ENCODE data around the gene RANBP17.
"Not testable (repeated sequence)": the region's sequence is repeated elsewhere in the genome, so short reads cannot be mapped to it uniquely, and the experiment has no call there.

Gene RANBP17

DNA sequence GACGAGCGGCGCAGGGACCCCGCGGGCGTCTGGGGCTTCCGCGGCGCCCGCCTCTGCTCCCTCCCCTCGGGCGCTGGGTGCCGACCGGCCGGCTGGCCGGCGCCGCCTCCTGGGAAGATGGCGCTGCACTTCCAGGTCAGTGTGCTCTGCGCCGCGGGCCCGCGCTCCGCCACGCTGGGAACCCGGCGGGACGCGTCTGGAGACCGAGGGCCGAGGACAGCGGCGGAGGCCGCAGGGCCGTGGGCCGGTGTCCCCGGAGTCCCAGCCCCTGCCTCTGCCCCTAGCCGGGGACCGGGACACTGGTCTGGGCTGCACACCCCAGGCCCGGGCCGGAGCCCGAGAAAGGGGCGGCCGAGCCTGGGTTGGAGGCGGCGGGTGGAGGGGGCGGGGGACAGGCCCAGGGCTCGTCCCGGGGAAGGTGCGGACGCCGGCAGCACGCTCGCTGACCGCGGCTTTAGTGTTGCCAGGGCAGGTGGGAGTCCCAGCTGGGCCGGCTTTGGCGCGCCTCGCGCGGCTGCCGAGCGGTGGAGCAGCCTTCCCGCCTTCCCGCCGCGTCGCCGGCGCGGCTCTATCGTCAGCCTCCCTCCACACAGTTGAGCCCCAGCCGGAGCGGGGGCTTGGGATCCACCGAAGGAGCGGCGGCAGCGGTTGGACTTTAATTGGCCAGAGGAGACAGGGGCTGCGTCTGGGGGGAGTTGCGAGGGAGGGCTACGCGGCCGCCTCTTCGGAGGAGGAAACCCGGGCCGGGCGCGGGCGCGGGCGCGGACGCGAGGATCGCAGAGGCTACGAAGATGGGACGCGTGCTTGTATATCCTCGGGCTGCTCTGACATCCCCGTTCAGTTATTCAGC, at the start of gene RANBP17:
RANBP17 (plus strand) TSS at position 102 of the 850 bp plus-strand sequence.
- DNase-seq: no peak

DNA sequence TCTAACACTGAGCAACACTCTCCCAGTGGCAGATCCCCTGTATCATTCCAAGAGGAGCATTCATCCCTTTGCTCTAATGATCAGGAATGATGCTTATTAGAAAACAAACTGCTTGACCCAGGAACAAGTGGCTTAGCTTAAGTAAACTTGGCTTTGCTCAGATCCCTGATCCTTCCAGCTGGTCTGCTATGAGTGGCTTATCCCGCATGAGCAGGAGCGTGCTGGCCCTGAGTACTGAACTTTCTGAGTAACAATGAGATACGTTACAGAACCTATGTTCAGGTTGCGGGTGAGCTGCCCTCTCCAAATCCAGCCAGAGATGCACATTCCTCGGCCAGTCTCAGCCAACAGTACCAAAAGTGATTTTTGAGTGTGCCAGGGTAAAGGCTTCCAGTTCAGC, 48.6 kb upstream of the RANBP17 start:
- no peak for DNase-seq

DNA sequence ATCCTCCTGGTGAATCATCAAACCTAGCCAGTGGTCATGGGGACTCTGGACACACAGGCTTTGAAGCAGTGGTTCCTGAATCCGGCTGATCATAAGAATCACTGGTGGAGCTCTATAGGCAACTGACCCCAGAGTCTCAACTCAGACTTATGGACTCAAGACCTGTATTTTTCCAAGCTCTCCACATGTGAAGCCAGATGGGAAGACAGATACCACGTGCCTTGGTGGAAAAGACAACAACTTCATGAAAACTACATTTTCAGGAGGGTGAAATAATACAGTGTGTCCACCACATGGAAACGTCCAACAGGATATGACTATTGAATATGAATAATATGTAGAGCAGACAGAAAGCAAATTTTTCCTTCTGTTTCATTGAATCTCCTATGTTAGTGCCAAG, 44.6 kb upstream of the RANBP17 start:
- no peak for DNase-seq

DNA sequence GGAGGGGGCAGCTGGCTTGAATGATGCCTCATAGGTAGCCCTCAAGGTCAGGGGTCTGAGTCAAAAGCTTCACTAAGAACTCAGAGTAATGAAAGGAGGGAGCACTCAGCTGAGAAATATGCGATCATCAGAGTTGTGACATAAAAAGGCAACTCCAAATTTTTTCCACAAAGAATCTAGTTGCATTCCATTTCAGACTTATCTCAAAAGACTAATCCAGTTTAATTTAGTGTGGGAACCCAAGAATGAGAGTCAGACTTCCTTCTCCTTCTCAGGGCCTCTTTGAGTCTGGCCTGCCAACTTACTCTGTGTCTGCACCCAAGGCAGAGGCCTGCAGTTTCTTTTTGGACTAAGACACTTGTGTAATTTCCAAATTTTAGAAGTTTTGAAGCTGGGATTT, 43.6 kb upstream of the RANBP17 start:
- DNase-seq: no peak

DNA sequence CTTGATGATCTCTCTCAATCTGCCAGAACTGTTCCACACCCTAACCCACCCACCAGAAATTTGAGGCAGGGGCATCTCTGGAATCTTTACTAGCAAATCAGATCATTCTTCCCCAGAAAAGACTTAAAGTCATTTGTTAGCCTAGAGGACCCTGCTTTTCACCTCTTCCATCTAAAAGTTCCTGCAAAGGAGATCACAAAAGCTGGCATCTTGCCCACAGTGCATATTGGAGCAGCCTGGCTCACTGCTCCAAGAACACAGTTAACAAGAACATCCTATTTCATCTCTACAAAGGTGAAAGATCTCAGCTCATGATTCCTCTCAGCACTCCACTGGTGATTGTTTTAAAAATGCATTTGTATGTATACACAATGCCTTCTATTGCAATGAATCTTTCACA, 42.0 kb upstream of the RANBP17 start:
- DNase-seq: no peak

DNA sequence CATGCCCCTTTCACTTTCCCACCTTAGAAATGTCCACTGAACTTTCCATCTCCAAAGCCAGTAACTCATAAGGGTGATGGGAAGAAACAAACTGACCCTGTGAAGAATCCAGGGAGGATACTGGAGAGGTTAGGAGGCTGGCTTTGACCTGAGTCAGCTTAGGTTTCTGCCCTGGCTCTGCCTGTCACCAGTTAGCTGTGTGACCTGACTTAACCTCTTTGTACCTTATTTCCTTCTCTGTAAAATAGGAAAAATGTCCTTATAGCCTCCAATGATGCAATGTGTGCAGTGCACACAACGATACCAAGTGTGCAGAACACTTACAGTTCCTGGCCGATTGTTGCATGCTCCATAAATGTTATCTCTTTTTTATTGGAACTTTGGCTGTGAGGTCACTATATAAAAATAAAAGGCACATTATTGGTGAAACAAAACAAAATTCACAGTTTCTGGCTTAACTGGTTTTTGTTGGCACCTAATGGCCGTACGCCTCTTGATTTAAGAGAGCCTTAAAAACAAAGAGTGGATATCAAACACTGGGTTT, 40.5 kb upstream of the RANBP17 start:
- DNase-seq: no peak

DNA sequence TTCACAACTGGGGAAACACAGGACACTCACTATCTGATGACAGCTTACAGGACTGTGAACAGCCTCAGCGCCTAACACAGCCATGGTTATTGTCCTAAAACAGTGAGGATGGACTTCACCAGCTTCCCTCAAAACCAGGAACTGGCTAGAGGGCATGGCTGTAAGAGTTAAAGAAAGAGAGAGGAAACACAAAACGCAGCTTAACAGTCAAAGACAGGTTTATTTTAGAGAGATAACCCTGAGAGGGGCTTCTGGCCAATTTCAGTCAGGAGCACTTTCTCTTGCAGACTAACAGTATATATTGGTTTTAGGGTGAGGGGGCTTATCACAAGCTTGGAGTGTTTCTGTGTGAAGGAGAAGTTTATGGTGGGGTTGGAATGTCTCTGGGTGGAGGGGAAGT, 35.7 kb upstream of the RANBP17 start:
- DNase-seq: no peak

DNA sequence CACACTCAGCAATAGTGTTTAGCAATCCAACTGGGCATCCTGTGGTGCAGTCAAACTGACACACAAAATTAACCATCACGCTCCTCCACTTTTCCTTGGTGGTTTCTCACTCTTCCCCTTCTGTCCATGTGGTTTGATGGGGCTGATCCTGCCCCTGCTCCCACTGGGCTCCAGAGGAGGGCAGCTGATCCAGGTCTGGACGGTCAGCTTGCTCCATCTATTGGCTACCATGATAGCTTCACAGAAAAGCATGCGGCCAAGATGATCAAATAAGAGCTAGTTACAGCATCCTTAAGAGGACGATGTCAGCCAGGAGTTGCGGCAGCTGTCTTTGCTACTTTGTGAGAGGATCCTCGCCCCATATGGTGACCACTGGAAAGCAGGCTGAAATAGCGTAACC, 29.6 kb upstream of the RANBP17 start:
- DNase-seq: no peak

DNA sequence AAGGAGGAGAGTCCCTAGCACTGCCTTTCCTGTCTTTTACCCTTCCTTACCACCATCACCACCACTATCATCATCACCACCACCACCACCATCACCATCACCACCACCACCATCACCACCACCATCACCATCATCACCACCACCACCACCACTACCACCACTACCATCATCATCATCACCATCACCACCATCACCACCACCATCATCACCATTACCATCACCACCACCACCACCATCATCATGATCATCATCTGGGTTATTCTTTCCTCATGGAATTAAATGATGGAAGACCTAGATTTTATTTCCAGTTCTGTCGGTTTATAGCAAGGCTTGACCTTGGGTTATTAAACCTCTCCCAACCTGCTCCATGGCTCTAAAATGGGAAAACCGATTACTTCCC, 27.8 kb upstream of the RANBP17 start:
- DNase-seq: not testable (repeated sequence)

DNA sequence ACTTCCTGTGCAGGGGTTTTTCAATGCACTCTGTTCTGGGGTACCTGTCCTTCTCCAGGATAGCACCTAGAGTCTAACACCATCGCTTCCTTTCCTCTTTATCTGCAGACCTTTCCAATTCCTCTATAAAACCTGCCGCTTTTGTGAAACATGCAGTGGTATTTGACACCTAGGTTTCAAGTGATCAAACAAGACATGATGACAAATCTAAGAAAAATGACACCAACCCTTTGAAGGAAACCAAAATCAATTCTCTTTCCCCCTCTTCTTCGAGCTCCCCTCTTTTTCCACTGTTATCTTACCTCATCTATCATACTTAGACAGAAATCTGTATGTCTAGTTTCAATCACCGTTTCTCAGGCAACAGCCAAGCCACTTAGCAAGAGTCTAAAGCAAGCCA, 25.6 kb upstream of the RANBP17 start:
- DNase-seq: no peak

DNA sequence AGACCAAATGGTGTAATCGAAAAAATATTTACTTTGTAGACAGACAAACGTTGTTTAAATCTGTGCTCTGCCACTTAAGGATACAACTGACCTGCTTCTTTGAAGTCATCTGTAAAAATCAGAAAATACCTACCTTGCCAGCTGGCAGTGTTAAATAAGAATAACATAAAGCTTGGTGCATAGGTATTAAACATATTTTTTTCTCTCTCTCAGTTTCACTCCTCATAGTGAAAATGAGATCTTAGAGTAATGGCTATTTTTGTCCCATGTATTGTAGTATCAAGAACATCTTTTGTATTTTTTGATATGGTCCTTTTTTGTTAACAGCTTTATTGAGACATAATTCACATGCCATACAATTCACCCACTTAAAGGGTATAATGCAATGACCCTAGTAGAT, 17.9 kb upstream of the RANBP17 start:
- no peak for DNase-seq

DNA sequence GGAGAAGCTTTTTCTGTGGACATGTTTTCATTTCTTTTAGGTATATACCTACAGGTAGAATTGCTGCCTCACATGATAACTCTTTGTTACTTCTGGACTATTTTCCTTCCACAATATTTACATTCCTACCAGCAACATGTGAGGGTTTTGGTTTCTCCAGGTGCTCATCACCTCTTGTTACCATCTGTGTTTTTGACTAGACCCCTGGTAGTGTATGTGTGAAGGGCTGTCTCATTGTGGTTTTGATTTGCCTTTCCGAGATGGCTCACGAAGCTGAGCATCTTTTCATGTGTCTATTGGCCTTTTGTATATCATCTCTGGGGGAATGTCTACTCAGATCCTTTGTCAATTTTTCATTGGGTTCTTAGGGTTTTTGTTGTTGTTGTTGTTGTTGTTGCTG, 17.2 kb upstream of the RANBP17 start:
- DNase-seq: no peak

DNA sequence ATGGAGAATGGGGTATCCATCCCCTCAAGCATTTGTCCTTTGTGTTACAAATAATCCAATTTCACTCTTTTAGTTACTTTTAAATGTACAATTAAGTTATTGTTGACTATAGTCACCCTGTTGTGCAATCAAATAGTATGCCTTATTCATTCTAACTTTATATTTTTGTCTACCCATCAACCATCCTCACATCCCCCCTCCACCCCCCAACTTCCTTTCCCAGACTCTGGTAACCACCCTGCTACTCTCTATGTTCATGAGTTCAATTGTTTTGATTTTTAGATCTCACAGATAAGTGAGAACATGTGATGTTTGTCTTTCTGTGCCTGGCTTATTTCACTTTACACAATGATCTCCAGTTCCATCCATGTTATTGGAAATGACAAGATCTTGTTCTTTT, 15.4 kb upstream of the RANBP17 start:
- no peak for DNase-seq

DNA sequence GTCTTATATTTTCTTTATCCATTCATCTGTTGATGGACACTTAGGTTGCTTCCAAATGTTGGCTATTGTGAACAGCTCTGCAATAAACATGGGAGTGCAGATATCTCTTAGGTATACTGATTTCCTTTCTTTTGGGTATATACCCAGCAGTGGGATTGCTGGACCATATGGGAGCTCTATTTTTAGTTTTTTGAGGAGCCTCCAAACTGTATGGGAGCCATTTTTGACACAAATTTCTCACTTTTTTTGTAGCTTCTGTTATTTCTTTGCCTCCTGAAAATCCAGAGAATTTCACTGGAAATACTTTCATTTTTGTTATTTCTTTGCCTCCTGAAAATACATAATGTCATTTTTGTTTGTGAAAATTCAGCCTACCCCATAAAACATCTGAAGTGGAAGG, 15.0 kb upstream of the RANBP17 start:
- no peak for DNase-seq

DNA sequence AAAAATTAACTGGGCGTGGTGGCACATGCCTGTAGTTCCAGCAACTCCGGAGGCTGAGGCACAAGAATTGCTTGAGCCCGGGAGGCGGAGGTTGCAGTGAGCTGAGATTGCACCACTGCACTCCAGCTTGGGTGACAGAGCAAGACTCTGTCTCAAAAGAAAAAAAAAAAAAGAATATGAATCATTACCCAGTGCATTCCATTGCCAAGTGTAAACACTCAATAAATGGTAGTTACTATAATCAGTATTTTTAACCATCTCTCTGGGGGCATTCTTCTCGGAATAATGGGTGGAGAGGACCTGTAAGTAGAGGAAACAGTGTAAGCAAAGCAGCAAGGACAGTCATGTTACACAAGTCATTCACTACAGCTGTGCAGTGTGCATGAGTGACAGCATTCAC, 13.8 kb upstream of the RANBP17 start:
- DNase-seq: no peak

DNA sequence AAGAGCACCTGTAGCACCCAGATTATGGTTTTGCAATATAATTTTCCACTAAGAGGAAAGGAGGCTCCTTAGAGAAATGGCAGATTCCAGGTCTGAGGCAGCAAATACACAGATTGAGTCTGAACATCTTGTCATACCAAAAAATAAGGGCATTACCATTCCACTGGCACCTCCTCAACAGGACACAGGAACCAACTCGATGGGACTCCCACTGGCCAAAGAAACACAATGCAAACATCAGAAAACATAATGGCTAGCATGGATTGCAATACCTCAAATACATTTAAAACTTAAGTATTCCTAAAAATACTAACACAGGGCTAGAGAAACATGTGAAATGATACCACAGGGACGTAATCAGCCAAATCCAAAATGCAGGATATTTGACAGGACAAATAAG, 12.4 kb upstream of the RANBP17 start:
- DNase-seq: no peak

DNA sequence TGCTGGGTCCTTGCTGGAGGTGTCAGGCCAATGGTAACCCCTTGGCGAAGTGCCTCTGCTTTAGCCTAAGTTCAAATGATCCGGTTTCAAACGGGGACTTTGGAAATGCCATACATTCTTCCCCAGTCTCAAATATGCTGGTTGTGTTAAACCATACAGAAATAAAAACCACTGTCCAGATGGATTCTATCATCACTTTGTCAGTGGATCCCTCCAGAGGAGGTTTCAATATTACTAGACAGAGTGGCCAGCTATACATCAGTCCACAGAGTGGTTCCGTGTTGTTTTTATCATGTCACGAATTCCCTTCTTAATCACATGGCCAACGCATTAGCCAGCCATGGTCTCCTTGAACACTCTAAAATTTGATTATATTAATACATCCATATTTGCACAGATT, 7.3 kb upstream of the RANBP17 start:
- no peak for DNase-seq

DNA sequence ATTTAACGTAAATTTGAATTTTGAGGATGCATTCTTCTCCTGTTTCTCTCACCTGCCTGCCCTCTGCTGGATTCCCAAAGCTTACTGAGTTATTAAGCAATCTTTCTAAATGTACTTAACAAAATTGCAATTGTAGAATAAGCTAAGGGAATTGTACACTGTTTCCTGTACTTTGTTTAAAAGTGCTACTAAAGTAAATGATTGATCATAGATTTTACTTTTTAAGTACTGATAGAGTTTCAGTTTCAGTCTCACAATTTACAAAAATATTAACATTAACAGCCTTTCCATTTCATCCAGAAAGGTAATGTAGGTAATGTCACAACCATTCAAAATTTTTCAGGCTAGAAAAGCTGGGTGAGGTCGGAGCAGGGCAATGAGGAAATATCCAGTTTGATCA, 4.8 kb upstream of the RANBP17 start:
- DNase-seq: no peak

DNA sequence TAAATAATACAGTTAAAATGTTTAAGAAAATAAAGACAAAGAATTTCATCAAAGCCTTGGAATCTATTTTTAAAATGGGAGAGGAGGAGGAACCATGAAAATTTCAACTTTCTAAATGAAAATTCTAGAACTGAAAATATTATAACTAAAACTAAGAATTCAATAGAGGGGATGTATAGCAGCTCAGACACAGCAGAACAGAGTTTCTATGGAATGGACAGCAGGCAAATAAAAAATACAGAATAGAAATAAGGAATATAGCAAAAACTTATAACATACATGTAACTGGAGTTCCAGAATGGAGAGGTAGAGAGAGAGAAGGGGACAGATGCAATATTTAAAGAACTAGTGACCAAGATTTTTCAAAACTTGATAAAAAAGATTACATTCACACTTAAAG, 1.4 kb upstream of the RANBP17 start:
- DNase-seq: no peak

DNA sequence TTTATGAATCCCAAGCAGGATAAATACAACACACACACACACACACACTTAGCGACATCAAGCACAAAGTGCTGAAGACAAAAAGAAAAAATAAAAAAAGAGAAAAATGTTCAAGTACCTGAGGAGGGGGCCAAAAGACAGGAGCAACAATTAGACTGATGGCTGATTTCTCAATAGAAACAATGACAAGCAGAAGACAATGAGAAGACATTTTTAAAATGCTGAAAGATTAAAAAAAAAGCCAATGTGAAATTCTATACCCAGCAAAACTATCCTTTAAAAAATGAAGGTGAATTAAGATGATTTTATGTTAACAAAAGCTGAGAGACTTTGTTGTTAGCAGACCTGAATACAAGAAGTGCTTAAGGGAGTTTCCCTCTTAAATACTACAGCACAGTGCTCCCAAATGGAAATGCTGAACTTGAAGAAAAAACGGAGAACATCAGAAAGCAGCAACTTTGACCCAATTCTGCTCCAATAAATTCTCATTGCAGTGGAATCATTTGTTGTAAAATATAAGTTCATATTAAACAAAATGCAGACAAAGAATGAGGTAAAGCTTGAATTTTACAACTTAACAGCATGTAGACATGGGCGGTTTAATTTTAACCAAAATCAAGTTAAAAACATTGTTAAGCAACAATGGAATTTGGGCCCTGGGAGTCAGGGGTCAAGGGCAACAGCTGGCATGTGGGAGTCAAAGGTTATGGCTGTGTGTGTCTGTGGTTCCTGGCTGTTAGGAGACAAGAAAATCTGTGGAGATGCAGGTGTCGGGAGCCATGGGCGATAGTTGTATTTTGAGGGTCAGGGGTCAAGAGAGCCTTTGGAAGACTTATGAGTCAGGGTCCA, 776 bp upstream of the RANBP17 start:
- DNase-seq: no peak

DNA sequence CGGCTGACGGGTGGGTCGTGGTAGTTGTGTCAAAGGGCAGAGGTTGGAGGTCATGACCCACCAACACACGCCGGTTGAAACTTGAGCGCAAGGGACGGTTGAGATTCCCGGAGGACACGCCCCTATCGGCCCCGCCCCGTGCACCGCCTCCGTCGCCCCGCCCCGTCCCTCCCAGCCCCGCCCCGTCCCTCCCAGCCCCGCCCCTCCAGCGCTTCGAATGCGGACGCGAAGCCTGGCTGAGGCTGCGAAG, 226 bp upstream of the RANBP17 start:
- no peak for DNase-seq

DNA sequence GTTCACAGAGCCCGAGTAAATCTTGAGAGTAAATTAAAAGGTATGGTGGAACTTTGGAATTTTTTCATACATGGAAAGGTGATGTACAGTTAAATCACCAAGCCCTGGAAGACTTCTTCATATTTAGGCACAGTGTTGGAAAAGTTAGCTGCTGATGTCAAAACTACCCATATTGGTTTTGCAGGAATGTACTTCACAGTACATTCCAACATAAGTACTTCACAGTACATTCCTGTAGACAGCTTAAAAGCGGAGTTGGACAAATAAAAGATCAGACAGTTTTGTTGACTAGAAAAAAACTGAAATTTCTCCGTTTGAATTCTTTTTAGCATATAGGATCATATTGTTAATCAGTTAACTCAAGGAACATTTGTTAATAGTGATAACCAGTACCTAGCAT, 1.8 kb downstream of the RANBP17 start:
- DNase-seq: no peak

DNA sequence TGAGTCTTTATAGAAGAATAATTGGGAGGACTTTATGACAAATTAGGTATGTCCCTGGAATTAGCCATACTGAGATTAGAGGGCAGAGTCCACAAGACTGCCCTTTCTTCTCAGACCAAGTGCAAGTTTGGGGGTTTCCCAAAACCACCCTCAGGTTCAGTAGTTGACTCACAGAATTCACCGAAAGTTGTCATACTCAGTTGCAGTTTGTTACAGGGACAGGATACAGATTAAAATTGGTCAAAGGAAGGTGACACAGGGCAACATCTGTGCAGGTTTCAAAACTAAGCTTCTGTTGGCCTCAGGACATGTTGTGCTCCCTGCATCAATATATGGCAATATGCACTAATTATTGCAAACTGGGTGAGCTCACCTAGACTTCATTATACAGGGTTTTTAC, 3.8 kb downstream of the RANBP17 start:
- no peak for DNase-seq

DNA sequence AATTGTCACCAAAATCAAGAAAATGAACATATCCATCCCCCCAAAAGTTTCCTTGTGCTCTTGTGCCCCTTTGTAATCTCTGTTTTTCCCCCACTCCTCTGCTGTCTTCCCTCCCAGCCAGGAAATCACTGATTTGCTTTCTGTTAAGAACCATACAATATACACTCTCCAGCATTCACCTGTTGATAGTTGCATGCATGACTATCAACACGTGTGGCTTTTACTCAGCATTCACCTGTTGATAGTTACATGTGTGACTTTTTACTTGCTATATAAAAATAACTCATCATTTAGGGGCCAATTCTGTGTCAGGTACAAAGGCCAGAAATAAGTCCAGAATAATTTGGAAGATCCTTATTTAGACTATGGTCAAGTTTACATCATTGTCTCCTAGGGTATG, 6.0 kb downstream of the RANBP17 start:
- DNase-seq: no peak
